Right lobe of liver (tissue), 4 donors: ENCODE data around the gene MGST1.

Experiments used
- CTCF ChIP-seq, 4 donors: fragments of 200-600 bp in 3 of 4; fragments of 450-650 bp in 1 of 4; IDR thresholded peaks; one replicate each; pipeline versions ENCODE4 v1.5.1 to v1.8.0; 2016 to 2022; ENCODE audit warnings: antibody characterized with exemption in 4 of 4, mild to moderate bottlenecking in 2 of 4
- POLR2A ChIP-seq: fragments of 450-650 bp; IDR thresholded peaks from one replicate; pipeline ENCODE4 v1.6.1; 2017; ENCODE audit warnings: antibody characterized with exemption, mild to moderate bottlenecking
- donor health status: DM: no; HTN: no; CAD: no.
- donor health status: DM: no; HTN: no; CAD: no.
- donor health status: DM: no; HTN: yes; CAD: no.

GRCh38 chr12:16389594-16389993 is 42.1 kb downstream of the MGST1 start:
- TF ChIP-seq POLR2A (no peak), CTCF (IDR thresholded peaks at IDR 0.05) (no peak)
